Measurements from ENCODE around the gene GPD1. TPM values are rescaled to one million over a fixed set of nuclear protein-coding genes. Genes with fewer than 3 reads are reported as not detected.

Gene GPD1
- total RNA-seq, result 12.2 TPM

DNA sequence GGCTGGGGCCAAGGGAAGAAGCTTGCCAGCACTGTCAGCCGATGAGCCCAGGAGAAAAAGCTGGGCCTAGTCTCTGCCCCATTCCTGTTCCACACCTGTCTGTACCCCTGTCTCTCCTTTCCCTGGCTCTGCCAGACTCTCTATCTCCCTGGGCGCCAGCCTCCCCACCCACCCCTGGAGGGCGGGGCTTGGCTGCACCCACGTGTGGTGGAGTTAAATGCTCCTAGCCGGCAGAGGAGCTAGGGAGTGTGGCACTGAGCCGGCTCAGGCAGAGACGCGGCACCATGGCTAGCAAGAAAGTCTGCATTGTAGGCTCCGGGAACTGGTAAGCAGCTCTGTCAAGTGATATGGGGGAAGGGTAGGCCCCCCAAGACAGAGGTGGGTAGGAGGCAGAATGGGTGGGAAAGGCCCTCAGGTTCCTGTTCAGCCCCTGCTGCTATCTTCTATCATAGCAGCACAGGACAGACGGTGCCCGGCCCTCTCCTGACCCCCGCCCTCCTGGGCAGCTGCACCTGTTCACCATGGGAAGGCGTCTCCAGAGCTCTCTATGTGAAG lies at the start of gene GPD1:
Gene GPD1, plus strand, starts transcription at position 242 of the 555 bp plus-strand sequence. Its CDS starts 43 bp downstream, at position 285.

GRCh38 chr12:50057000-50057841 lies 46.6 kb upstream of the GPD1 start, which contains the start of gene ASIC1:
ASIC1 (plus strand) TSS chr12:50057596; CDS start chr12:50058767, 1,171 bp downstream.

DNA sequence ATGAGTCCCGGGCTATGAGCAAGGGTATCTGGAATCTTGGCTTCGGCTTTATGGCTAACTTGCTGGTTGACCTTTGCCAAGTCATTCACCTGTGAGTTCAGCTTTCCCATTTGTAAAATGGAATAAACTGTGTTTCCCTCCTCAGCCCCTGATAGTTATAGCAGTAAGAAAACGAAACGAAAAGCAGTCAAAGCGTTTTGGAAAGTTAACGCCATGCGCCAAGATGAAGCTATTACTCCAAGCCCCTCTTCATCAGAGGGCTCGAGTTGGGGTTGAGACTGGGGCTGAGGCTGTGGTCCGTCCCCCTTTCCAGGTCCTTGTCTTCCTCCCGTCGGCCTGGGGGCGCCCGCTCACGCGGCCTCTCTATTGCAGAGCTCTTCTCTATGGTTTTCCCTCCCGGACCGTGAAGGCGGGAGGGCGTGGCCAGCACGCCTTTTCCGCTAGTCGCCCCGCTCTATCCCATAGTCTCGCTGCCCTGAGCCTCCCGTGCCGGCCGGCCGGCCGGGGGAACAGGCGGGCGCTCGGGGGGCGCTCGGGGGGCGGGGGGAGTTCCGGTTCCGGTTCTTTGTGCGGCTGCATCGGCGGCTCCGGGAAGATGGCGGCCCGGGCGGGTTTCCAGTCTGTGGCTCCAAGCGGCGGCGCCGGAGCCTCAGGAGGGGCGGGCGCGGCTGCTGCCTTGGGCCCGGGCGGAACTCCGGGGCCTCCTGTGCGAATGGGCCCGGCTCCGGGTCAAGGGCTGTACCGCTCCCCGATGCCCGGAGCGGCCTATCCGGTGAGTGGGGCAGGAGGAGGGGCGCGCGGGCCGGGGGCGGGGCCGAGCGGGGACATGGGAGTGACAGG lies 18.8 kb upstream of the GPD1 start, which contains the start of gene SMARCD1:
Gene SMARCD1, plus strand, starts transcription at position 568 of the 840 bp plus-strand sequence. Its CDS starts 28 bp downstream, at position 596.

DNA sequence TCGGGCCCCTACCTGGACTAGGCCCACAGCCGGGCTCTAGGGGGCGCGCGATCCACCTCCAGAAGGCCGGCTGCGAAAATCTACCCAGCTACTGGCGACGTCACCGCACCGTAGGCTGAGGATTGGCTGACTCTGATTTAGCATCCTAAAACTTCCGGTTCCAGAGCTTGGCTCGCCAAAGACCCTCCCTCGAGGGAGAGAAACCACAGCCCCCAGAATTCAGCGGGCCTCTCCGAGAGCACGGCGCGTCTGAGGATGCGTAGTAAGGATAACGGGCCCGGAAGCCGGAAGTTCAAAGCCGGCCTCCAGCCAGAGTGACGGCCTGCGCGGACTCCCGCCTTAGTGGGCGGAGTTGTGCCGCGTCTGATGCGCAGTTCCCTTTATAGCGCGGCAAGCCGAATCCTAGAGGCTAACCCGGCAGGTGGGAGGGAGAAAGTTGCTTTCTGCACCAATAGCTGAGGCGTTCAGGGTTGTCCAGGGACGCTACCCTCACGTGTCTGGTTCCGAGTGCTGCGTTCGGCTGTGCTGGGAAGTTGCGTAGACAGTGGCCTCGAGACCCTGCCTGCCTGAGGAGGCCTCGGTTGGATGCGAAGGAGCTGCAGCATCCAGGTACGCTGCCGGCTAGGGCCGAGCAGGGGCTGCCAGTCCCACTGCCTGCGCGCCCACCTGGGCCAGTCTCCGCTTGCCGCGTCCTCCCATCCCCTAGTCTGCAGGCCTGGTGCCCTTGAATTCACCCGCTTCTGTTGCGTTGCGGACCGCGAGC lies 8.1 kb downstream of the GPD1 start, which contains the start of gene COX14:
Gene COX14, plus strand, starts transcription at position 544 of the 763 bp plus-strand sequence. CDS start 7,808 bp downstream, outside the sequence.

Other genes with a start within 250 kb of the GPD1 start
- gene FAIM2, start 200.1 kb upstream of the GPD1 start, total RNA-seq, result 59.1 TPM
- not detected for gene AQP2, start 153.3 kb upstream of the GPD1 start, total RNA-seq
- 0.92 TPM for gene AQP5, start 142.1 kb upstream of the GPD1 start, total RNA-seq
- 0.46 TPM for gene AQP6, start 131.1 kb upstream of the GPD1 start, total RNA-seq
- gene RACGAP1, start 78.5 kb upstream of the GPD1 start, total RNA-seq, result 37.8 TPM
- 31.1 TPM for gene ASIC1, start 46.4 kb upstream of the GPD1 start, total RNA-seq
- 50.3 TPM for gene SMARCD1, start 18.7 kb upstream of the GPD1 start, total RNA-seq
- 24.5 TPM for gene COX14, start 8.2 kb downstream of the GPD1 start, total RNA-seq
- 88.8 TPM for gene CERS5, start 63.4 kb downstream of the GPD1 start, total RNA-seq
- gene LIMA1, start 179.5 kb downstream of the GPD1 start, total RNA-seq, result 22.8 TPM

All from diencephalon (tissue), 1 donor.